NB4 (cell line): Measurements from ENCODE around the gene TNFSF9.

Source experiments
- DNase-seq: peaks from one replicate; pipeline ENCODE4 v3.0.0; 2010; ENCODE audit warnings: low read depth
- H3K4me3 ChIP-seq: one replicate; pipeline ENCODE4 v1.5.1; 2011; ENCODE audit warnings: mild to moderate bottlenecking, low read depth, low read length, moderate library complexity
- MYC ChIP-seq: IDR thresholded peaks from 2 replicates; pipeline ENCODE4 v1.6.1; 2011; ENCODE audit warnings: low read depth, low read length
- POLR2A ChIP-seq: IDR thresholded peaks from 2 replicates; pipeline ENCODE4 v1.6.1; 2011; ENCODE audit warnings: mild to moderate bottlenecking; ENCODE audit not compliant: insufficient read length; ENCODE audit errors: extremely low read depth
- TF ChIP-seq, protein P1 (sequence below): IDR thresholded peaks from one replicate; pipeline ENCODE4 v1.5.1; 2012; ENCODE audit warnings: low read depth, low read length
- TF ChIP-seq, protein P2 (sequence below): IDR thresholded peaks from 2 replicates; pipeline ENCODE4 v1.6.1; 2011; ENCODE audit warnings: low read depth, low read length

TNFSF9 gene

DNA sequence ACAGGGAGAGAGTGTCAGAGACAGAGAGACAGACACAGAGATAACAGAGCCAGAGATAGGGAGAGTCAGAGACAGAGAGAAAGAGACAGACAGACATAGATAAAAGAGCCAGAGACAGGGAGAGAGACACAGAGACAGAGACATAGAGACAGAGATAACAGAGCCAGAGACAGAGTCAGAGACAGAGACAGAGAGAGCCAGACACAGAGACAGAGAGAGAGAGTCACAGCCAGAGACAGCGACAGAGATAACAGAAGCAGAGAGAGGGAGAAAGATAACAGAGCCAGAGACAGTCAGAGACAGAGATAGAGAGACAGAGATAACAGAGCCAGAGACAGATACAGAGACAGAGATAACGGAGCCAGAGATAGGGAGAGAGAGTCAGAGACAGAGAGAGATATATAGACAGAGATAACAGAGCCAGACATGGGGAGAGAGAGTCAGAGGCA, 865 bp upstream of the TNFSF9 start:
- no peak for DNase-seq
- H3K4me3 ChIP-seq = no peak overlapping the region
- TF ChIP-seq POLR2A (no peak), MYC (no peak)
- TF ChIP-seq, protein P1, sequence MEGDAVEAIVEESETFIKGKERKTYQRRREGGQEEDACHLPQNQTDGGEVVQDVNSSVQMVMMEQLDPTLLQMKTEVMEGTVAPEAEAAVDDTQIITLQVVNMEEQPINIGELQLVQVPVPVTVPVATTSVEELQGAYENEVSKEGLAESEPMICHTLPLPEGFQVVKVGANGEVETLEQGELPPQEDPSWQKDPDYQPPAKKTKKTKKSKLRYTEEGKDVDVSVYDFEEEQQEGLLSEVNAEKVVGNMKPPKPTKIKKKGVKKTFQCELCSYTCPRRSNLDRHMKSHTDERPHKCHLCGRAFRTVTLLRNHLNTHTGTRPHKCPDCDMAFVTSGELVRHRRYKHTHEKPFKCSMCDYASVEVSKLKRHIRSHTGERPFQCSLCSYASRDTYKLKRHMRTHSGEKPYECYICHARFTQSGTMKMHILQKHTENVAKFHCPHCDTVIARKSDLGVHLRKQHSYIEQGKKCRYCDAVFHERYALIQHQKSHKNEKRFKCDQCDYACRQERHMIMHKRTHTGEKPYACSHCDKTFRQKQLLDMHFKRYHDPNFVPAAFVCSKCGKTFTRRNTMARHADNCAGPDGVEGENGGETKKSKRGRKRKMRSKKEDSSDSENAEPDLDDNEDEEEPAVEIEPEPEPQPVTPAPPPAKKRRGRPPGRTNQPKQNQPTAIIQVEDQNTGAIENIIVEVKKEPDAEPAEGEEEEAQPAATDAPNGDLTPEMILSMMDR = no peak
- TF ChIP-seq, protein P2, sequence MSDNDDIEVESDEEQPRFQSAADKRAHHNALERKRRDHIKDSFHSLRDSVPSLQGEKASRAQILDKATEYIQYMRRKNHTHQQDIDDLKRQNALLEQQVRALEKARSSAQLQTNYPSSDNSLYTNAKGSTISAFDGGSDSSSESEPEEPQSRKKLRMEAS = no peak

DNA sequence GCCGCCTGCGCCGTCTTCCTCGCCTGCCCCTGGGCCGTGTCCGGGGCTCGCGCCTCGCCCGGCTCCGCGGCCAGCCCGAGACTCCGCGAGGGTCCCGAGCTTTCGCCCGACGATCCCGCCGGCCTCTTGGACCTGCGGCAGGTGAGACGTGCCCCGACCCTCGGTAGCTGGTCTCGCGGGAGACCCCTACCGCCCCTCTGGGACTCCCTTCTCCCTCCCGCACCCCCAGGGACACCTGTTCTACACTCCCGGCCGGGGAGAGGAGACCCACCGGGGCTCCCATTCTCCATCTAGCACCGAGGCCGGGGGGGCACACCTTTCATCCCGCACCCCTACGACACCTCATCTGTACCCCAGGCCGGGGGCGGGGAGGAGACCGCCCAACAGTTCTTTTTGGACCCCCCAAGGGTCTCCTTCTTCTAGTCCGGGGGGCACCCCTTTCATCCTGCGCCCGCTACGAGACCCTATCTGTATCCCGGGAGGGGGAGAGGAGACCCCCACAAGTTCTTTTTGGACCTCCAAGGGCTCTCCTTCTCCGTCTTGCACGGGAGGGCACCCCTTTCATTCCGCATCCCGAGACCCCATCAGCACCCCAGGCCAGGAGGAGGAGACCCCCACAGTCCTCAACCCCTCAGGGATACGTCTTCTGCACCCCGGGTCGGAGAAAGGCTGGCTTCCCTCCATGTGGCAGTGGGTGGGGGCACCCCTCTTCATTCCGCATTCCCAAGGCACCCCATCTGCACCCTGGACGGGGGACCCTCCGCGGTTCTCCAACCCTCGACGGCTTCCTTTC, 533 bp downstream of the TNFSF9 start:
- TF ChIP-seq, protein P2 = no peak
- TF ChIP-seq, protein P1 = no peak
- TF ChIP-seq MYC (no peak), POLR2A (no peak)
- DNase-seq = no peak
- peak overlapping the region; percentile 38 for H3K4me3 ChIP-seq

DNA sequence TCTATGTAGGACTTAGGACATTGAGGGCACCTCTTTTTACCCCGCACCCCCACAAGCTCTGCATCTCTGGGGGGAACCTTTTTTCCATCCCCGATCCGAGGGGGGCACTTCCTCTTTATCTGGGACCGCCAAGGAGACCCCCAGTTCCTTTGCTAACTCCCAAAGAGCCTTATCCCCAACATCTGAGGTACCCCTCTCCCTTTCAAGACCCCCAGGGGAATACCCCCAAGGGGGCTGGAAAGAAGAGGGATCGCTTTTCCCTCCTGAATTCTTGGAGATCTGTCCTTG, 1.1 kb downstream of the TNFSF9 start:
- DNase-seq = no peak

DNA sequence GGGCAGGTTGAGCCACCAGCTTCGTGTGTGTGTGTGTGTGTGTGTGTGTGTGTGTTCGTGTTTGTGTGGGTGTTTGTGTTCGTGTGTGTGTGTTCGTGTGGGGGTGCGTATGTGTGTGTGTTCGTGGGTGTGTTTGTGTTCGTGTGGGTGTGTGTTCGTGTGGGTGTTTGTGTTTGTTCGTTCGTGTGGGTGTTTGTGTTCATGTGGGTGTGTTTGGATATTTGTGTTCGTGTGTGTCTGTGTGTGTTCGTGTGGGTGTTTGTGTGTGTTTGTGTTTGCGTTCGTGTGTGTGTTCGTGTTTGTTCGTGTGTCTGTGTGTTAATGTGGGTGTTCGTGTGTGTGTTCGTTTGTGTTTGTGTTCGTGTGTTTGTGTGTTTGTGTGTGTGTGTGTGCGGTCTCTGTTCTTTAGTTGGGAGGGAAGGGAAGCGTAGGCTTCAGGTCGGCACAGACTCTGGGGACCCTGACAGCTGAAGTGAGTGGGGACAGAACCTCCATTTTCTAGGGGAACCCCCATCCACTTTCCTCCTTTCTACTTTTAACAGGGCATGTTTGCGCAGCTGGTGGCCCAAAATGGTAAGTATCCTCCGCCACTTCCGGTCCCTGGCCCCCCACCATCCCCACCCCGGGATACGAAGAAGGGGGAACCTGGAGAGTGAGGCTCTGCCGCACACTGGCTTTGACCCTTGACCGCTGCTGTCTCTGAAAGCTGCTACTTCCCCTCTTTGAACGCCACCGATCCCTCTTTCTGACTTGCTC, 1.6 kb downstream of the TNFSF9 start:
- TF ChIP-seq, protein P2 = 0 out of 2 replicates have a peak, but pooled peaks have one; percentile 11
- TF ChIP-seq MYC = no peak
- DNase-seq = peak; percentile 80
- peak overlapping the region; percentile 23 for H3K4me3 ChIP-seq

More for the DNA sequence above, 1.1 kb downstream of the TNFSF9 start:
- TF ChIP-seq POLR2A (no peak), MYC (no peak)
- TF ChIP-seq, protein P1 = no peak
- TF ChIP-seq, protein P2 = no peak
- H3K4me3 ChIP-seq = peak overlapping the region; percentile 7

DNA sequence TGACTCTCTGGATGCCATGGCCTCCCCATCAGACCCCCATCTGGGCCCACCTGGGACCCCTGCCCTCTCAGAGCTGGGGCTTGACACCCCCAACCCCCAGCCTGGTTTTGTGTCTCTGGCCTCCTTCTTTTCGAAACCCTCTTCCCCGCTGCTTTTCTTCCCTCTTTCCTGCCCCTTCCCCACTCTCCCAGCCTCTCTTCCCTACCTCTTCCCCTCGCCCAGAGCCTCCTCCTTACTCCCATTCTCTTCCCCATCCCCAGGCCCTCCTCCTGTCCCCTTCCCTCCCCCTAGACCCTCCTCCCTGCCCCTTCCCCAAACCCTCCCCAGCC, 2.1 kb downstream of the TNFSF9 start:
- no peak overlapping the region for H3K4me3 ChIP-seq
- no peak for DNase-seq
- TF ChIP-seq, protein P2 = no peak
- TF ChIP-seq, protein P1 = no peak
- TF ChIP-seq POLR2A (no peak), MYC (no peak)
